Endothelial cell of umbilical vein (primary cell): ENCODE results near the gene ZFPM1. TPM values are rescaled to one million over a fixed set of nuclear protein-coding genes. Genes with fewer than 3 reads are reported as not detected.

Source experiments
- BruUV-seq: library from RNA; stranded (reverse); fragments of 400-500 nt; replicated peaks from 2 replicates; lab custom pipeline; 2021; lab: Mats Ljungman, UMichigan
- CTCF ChIA-PET: fragments of 300-600, 350-600 bp; sonication (Branson Sonifier 250); formaldehyde crosslinking; loops from one replicate; lab custom pipeline; 2021; ENCODE audit warnings: antibody characterized with exemption, inconsistent platforms; lab: Charles Lee
- POLR2A ChIA-PET: fragments of 300-600, 350-600 bp; sonication (Branson Sonifier 250); formaldehyde crosslinking; loops from one replicate; lab custom pipeline; 2021; ENCODE audit warnings: antibody characterized with exemption, inconsistent platforms; lab: Charles Lee
- DNase-seq: peaks from one replicate; pipeline ENCODE4 v3.0.0-alpha.2; 2011; ENCODE audit warnings: low read depth, low spot score
- FAIRE-seq: peaks from 2 replicates; lab custom pipeline; 2011; peaks lifted over from hg19 to GRCh38; lab: Jason Lieb, UNC
- H2AFZ ChIP-seq: 2 replicates; pipeline ENCODE4 v1.6.0; 2012; ENCODE audit warnings: low read depth, low read length, control low read depth, inconsistent platforms
- H3K27ac ChIP-seq: 2 replicates; pipeline ENCODE4 v1.5.1; 2011; ENCODE audit warnings: low read depth, mild to moderate bottlenecking, control low read depth, low read length, moderate library complexity; ENCODE audit not compliant: insufficient read depth
- H3K27me3 ChIP-seq, 2 experiments: 2 replicates each; pipeline versions ENCODE4 v1.6.0 to v1.6.1; 2011; ENCODE audit warnings: low read length in 2 of 2, mixed read lengths in 1 of 2; ENCODE audit not compliant: control insufficient read depth in 2 of 2, insufficient read depth in 2 of 2
- H3K36me3 ChIP-seq, 2 experiments: 2 replicates in 1 of 2; 3 replicates in 1 of 2; pipeline ENCODE4 v1.5.1; 2011; ENCODE audit warnings: low read length in 2 of 2, mild to moderate bottlenecking in 1 of 2, moderate library complexity in 1 of 2; ENCODE audit not compliant: control insufficient read depth in 2 of 2, insufficient read depth in 2 of 2; ENCODE audit errors: extremely low read depth in 1 of 2
- H3K4me1 ChIP-seq: 3 replicates; pipeline ENCODE4 v1.5.1; 2011; ENCODE audit warnings: mild to moderate bottlenecking, low read length; ENCODE audit not compliant: control insufficient read depth, insufficient read depth; ENCODE audit errors: extremely low read depth
- H3K4me2 ChIP-seq: 2 replicates; pipeline ENCODE4 v1.6.1; 2011; ENCODE audit warnings: low read length, control low read depth, mixed read lengths; ENCODE audit not compliant: insufficient read depth
- H3K4me3 ChIP-seq, 3 experiments: fragments of 200-600 bp in 1 of 3; sonication (generic), shearing (Covaris generic) in 1 of 3; replicated peaks in 1 of 3; 2 replicates each; pipeline ENCODE4 v1.5.1; 2011 to 2016; ENCODE audit warnings: control low read depth in 3 of 3, low read length in 3 of 3, mild to moderate bottlenecking in 2 of 3, inconsistent platforms in 1 of 3, low read depth in 1 of 3, moderate library complexity in 1 of 3; ENCODE audit not compliant: insufficient read depth in 1 of 3
- H3K79me2 ChIP-seq: 2 replicates; pipeline ENCODE4 v1.6.0; 2012; ENCODE audit warnings: low read length, inconsistent platforms; ENCODE audit not compliant: control insufficient read depth, insufficient read depth
- H3K9ac ChIP-seq: replicated peaks from 2 replicates; pipeline ENCODE3; 2011; ENCODE audit warnings: low read length, control low read depth; ENCODE audit not compliant: insufficient read depth; ENCODE audit errors: extremely low read depth
- H3K9me1 ChIP-seq: replicated peaks from 3 replicates; pipeline ENCODE4 v1.6.0; 2011; ENCODE audit warnings: mild to moderate bottlenecking, low read length; ENCODE audit not compliant: control insufficient read depth, insufficient read depth; ENCODE audit errors: extremely low read depth
- H3K9me3 ChIP-seq: replicated peaks from 2 replicates; pipeline ENCODE4 v1.5.1; 2012; ENCODE audit warnings: low read length, inconsistent platforms; ENCODE audit not compliant: control insufficient read depth, insufficient read depth
- H4K20me1 ChIP-seq: replicated peaks from 2 replicates; pipeline ENCODE3; 2011; ENCODE audit warnings: mild to moderate bottlenecking, low read length; ENCODE audit not compliant: control insufficient read depth, insufficient read depth; ENCODE audit errors: extremely low read depth
- EZH2 ChIP-seq: IDR thresholded peaks from 2 replicates; pipeline ENCODE4 v1.6.1; 2012; ENCODE audit warnings: borderline replicate concordance, low read depth, mild to moderate bottlenecking, moderate library complexity, low read length, inconsistent platforms; ENCODE audit not compliant: severe bottlenecking
- FOS ChIP-seq: IDR thresholded peaks from 2 replicates; pipeline ENCODE4 v1.6.1; 2011; ENCODE audit warnings: mild to moderate bottlenecking, low read length, moderate library complexity, borderline replicate concordance; ENCODE audit not compliant: insufficient read depth
- GATA2 ChIP-seq: IDR thresholded peaks from 2 replicates; pipeline ENCODE4 v1.7.0; 2011; ENCODE audit warnings: low read depth, mild to moderate bottlenecking, moderate library complexity, mixed read lengths, low read length; ENCODE audit not compliant: insufficient read length, insufficient read depth
- JUN ChIP-seq: IDR thresholded peaks from 2 replicates; pipeline ENCODE4 v1.6.1; 2011; ENCODE audit warnings: borderline replicate concordance, low read depth; ENCODE audit not compliant: insufficient read length, insufficient read depth
- MYC ChIP-seq: IDR thresholded peaks from one replicate; pipeline ENCODE4 v1.6.1; 2011; ENCODE audit warnings: mild to moderate bottlenecking, low read depth, low read length
- POLR2A ChIP-seq: IDR thresholded peaks from 2 replicates; pipeline ENCODE4 v1.6.1; 2012; ENCODE audit warnings: low read depth, mild to moderate bottlenecking, control low read depth, low read length
- POLR2AphosphoS5 ChIP-seq: IDR thresholded peaks from 2 replicates; pipeline ENCODE4 v1.6.1; 2012; ENCODE audit warnings: low read depth, mild to moderate bottlenecking, control low read depth, low read length, moderate library complexity; ENCODE audit not compliant: insufficient read depth
- dilution Hi-C: fragments of 300-500 bp; cut with MboI; formaldehyde crosslinking; loops from one replicate; pipeline ENCODE4 v1.15.0; 2019; ENCODE audit warnings: low sequenced_read_pairs; ENCODE audit not compliant: extremely low pct_ligation_motif_present
- intact Hi-C: fragments of 100-400 bp; cut with micrococcal nuclease; formaldehyde crosslinking; loops from one replicate; pipeline ENCODE4 v1.10.0; 2022
- polyA plus RNA-seq, 4 experiments: library from polyadenylated mRNA; depleted of rRNA in 3 of 4; stranded (reverse) in 3 of 4; unstranded in 1 of 4; fragments of >200 nt; gene quantifications; 2 replicates each; pipeline versions ENCODE4 v1.2.1 to v1.2.3, GENCODE V29; 2011 to 2012; ENCODE audit warnings: missing spikeins in 1 of 4
- total RNA-seq: library from RNA; stranded (reverse); gene quantifications from 2 replicates; pipeline ENCODE4 v1.2.3, GENCODE V29; 2021
- TF ChIP-seq, protein P1 (sequence below), 2 donors: IDR thresholded peaks; 1 replicate in 1 of 2; 2 replicates in 1 of 2; pipeline ENCODE4 v1.5.1; 2011; ENCODE audit warnings: low read length in 2 of 2, mild to moderate bottlenecking in 2 of 2, moderate library complexity in 2 of 2, control low read depth in 1 of 2, inconsistent platforms in 1 of 2, low read depth in 1 of 2; ENCODE audit not compliant: insufficient read depth in 1 of 2; ENCODE audit errors: extremely low read depth in 1 of 2
- TF ChIP-seq, protein P2 (sequence below): IDR thresholded peaks from 2 replicates; pipeline ENCODE4 v1.6.1; 2011; ENCODE audit not compliant: insufficient read depth, insufficient read length

The ZFPM1 gene
- total and polyA plus RNA-seq, 2 donors (not counting 3 experiments of a cell fraction or from before 2014, with no cell fraction given): 0.37 to 7.5 TPM

DNA sequence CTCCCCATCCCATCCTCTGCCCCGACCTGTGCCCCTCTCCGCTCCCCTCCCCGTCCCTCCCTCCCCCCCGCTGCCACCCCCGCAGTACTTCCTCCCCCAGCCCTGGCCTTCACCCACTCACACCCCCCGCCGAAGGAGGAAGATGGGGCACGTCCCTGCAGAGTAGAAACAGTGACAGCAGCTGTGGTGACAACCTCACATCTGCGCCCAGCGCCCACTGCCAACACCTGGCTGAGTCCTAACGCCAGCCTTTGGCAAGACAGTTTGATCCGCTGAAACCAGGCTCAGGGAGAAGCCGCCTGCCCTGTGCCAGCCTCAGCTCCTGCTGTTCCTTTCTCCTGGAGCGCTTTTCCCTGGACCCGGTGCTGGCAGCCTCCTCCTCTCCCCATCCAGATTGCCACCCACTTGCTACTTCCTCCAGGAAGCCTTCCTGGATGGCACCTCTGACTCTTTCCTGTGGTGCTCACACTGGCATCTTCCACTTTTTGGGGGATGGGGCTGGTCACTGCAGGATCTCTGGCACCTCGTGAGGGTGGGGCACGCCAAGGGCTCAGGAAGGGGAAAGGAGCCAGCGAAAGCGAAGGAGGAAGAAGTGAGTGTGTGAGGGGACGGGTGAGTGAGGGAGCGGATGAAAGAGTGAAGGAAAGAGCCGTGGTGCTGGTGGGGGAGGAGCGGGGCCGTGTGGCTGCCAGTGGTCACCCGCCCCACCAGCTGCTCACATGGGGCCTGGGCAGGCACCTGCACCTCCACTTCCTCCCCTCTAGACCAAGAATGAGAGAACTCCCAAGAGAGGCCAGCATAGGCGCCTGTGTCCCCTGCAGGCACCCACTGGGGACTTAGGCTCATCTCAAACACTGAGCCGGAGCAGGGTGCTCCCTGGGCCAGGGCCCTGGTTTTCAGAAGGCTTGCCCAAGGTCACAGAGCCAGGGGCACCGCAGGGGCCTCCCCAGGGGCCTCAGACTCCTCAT is 27.0 kb downstream of the ZFPM1 start:
- H3K9me3 ChIP-seq: no peaks in the 10 kb centered on the region
- H4K20me1 ChIP-seq: no peaks in the 10 kb centered on the region
- no peaks in the 10 kb centered on the region for H3K27me3 ChIP-seq
- DNase-seq (no peak), FAIRE-seq (no peak)
- no peak overlapping the region for H3K4me2 ChIP-seq
- POLR2A ChIA-PET: no interaction called here
- H3K9me1 ChIP-seq: no peaks in the 10 kb centered on the region
- H3K4me3 ChIP-seq: no peak overlapping the region
- H3K36me3 ChIP-seq: no peaks in the 10 kb centered on the region
- no peak overlapping the region for H2AFZ ChIP-seq
- H3K79me2 ChIP-seq: peaks cover 2% of the 10 kb centered on the region
- H3K27ac ChIP-seq: no peak overlapping the region
- intact Hi-C loops: no loop called here
- no peak overlapping the region for H3K9ac ChIP-seq
- dilution Hi-C loops: no loop called here
- CTCF ChIA-PET: no interaction called here
- TF ChIP-seq FOS (no peak), GATA2 (no peak), MYC (no peak), POLR2AphosphoS5 (no peak), JUN (no peak), POLR2A (no peak), EZH2 (no peak)
- TF ChIP-seq, protein P1, sequence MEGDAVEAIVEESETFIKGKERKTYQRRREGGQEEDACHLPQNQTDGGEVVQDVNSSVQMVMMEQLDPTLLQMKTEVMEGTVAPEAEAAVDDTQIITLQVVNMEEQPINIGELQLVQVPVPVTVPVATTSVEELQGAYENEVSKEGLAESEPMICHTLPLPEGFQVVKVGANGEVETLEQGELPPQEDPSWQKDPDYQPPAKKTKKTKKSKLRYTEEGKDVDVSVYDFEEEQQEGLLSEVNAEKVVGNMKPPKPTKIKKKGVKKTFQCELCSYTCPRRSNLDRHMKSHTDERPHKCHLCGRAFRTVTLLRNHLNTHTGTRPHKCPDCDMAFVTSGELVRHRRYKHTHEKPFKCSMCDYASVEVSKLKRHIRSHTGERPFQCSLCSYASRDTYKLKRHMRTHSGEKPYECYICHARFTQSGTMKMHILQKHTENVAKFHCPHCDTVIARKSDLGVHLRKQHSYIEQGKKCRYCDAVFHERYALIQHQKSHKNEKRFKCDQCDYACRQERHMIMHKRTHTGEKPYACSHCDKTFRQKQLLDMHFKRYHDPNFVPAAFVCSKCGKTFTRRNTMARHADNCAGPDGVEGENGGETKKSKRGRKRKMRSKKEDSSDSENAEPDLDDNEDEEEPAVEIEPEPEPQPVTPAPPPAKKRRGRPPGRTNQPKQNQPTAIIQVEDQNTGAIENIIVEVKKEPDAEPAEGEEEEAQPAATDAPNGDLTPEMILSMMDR (IDR thresholded peaks at IDR 0.05; ENCODE audit: extremely low read depth in 1 of 2, insufficient read depth in 1 of 2, low read depth in 1 of 2, low read length in 2 of 2): no peak
- TF ChIP-seq, protein P2, sequence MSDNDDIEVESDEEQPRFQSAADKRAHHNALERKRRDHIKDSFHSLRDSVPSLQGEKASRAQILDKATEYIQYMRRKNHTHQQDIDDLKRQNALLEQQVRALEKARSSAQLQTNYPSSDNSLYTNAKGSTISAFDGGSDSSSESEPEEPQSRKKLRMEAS: no peak
- H3K4me1 ChIP-seq: no peaks in the 10 kb centered on the region
- no TSS peak for BruUV-seq
